Lower lobe of right lung (tissue), 2 donors: ENCODE measurements around the gene CLMP. TPM values are rescaled to one million over a fixed set of nuclear protein-coding genes. Genes with fewer than 3 reads are reported as not detected.

ENCODE experiments used
- ATAC-seq, 2 donors: fragments of 200-7000 bp; cut with Tn5 transposase; one replicate each; pipeline ENCODE4 v1.9.1; 2020 to 2022; ENCODE audit warnings: mild to moderate bottlenecking in 2 of 2, moderate library complexity in 2 of 2
- DNase-seq: peaks from one replicate; pipeline ENCODE4 v3.0.0-alpha.2; 2020
- H3K27ac ChIP-seq: fragments of 200-600 bp; one replicate; pipeline ENCODE4 v1.8.0; 2022
- H3K27me3 ChIP-seq: fragments of 200-600 bp; one replicate; pipeline ENCODE4 v1.8.0; 2022; ENCODE audit warnings: low read depth
- H3K36me3 ChIP-seq: fragments of 200-600 bp; one replicate; pipeline ENCODE4 v1.8.0; 2022; ENCODE audit warnings: mild to moderate bottlenecking
- H3K4me1 ChIP-seq: fragments of 200-600 bp; one replicate; pipeline ENCODE4 v1.8.0; 2022
- H3K4me3 ChIP-seq: fragments of 200-600 bp; one replicate; pipeline ENCODE4 v1.8.0; 2022; ENCODE audit warnings: mild to moderate bottlenecking
- H3K9me3 ChIP-seq: fragments of 200-600 bp; one replicate; pipeline ENCODE4 v1.8.0; 2022
- CTCF ChIP-seq: fragments of 200-600 bp; IDR thresholded peaks from one replicate; pipeline ENCODE4 v1.8.0; 2022; ENCODE audit warnings: antibody characterized with exemption, mild to moderate bottlenecking
- intact Hi-C: fragments of 100-400 bp; cut with DNase I; formaldehyde crosslinking; loops from one replicate; pipeline ENCODE4 v1.11.0; 2022
- total RNA-seq: library from RNA; stranded (reverse); fragmentation: NEBNext Ultra II Directional; extraction: Animal tissue kit (Norgen Biotek cat#: 25700); gene quantifications from one replicate; pipeline ENCODE4 v1.2.1, GENCODE V29; 2021
- donor health status: DM: no; HTN: yes; CAD: no; lungs with severe emphysema.

Gene CLMP
- total RNA-seq, 1 donor from 2014 or later: 15.1 TPM

- DNase-seq: no peak
These were observed 38.4 kb upstream of the CLMP start for GRCh38 chr11:123233280-123233974.

GRCh38 chr11:123231777-123232176 lies 36.7 kb upstream of the CLMP start:
- H3K27me3 ChIP-seq: no peaks in the 10 kb centered on the region
- ATAC-seq (no peak), DNase-seq (no peak)
- H3K36me3 ChIP-seq: no peaks in the 10 kb centered on the region
- no peak for TF ChIP-seq CTCF
- peaks cover 8% of the 10 kb centered on the region for H3K4me1 ChIP-seq
- H3K9me3 ChIP-seq: no peaks in the 10 kb centered on the region
- intact Hi-C loops: no loop called here
- H3K27ac ChIP-seq: no peak overlapping the region
- no peak overlapping the region for H3K4me3 ChIP-seq

More at GRCh38 chr11:123233280-123233974, 38.4 kb upstream of the CLMP start:
- ATAC-seq: no peak
- Histone ChIP-seq H3K36me3 (no peaks in the 10 kb centered on the region), H3K4me3 (no peak overlapping the region), H3K4me1 (peaks cover 8% of the 10 kb centered on the region), H3K9me3 (no peaks in the 10 kb centered on the region), H3K27me3 (no peaks in the 10 kb centered on the region), H3K27ac (no peak overlapping the region)
- intact Hi-C loops: no loop called here
- TF ChIP-seq CTCF: no peak

- ATAC-seq (no peak), DNase-seq (no peak)
- no peak overlapping the region for H3K4me3 ChIP-seq
- intact Hi-C loops: no loop called here
- no peaks in the 10 kb centered on the region for H3K9me3 ChIP-seq
- no peaks in the 10 kb centered on the region for H3K36me3 ChIP-seq
- H3K4me1 ChIP-seq: peaks cover 8% of the 10 kb centered on the region
- no peak for TF ChIP-seq CTCF
- H3K27me3 ChIP-seq: no peaks in the 10 kb centered on the region
- no peak overlapping the region for H3K27ac ChIP-seq
These were observed 36.2 kb upstream of the CLMP start for GRCh38 chr11:123231256-123231655.

- no peak for ATAC-seq
- peaks cover 8% of the 10 kb centered on the region for H3K4me1 ChIP-seq
- H3K9me3 ChIP-seq: no peaks in the 10 kb centered on the region
- TF ChIP-seq CTCF: no peak
- H3K27me3 ChIP-seq: no peaks in the 10 kb centered on the region
- DNase-seq: no peak
- H3K27ac ChIP-seq: no peak overlapping the region
- no peak overlapping the region for H3K4me3 ChIP-seq
- intact Hi-C loops: no loop called here
- no peaks in the 10 kb centered on the region for H3K36me3 ChIP-seq
These were observed 35.3 kb upstream of the CLMP start for GRCh38 chr11:123230346-123230745.

GRCh38 chr11:123228496-123229163 lies 33.6 kb upstream of the CLMP start:
- DNase-seq (no peak), ATAC-seq (no peak)
- Histone ChIP-seq H3K4me1 (peaks cover 6% of the 10 kb centered on the region), H3K36me3 (no peaks in the 10 kb centered on the region), H3K9me3 (no peaks in the 10 kb centered on the region), H3K27ac (no peak overlapping the region), H3K27me3 (no peaks in the 10 kb centered on the region), H3K4me3 (no peak overlapping the region)
- intact Hi-C loops: no loop called here
- TF ChIP-seq CTCF: no peak
